Suppressor macrophage treated with lipopolysaccharide for 4 hours (primary cell): Measurements from ENCODE around the gene TPM1.

Experiments
- DNase-seq: peaks from one replicate; pipeline ENCODE4 v3.0.0-alpha.2; 2020

Gene TPM1

GRCh38 chr15:63043335-63044076 is 959 bp downstream of the TPM1 start:
- peak; percentile 18 for DNase-seq

GRCh38 chr15:63044077-63044644 is 1.6 kb downstream of the TPM1 start:
- no peak for DNase-seq

GRCh38 chr15:63044645-63045464 is 2.3 kb downstream of the TPM1 start:
- DNase-seq = no peak

- no peak for DNase-seq
Measured at GRCh38 chr15:63045465-63045840, 2.9 kb downstream of the TPM1 start.

GRCh38 chr15:63045879-63046278 is 3.3 kb downstream of the TPM1 start:
- no peak for DNase-seq

- DNase-seq = no peak
Measured at GRCh38 chr15:63046917-63047760, 4.6 kb downstream of the TPM1 start.

GRCh38 chr15:63047792-63048114 is 5.2 kb downstream of the TPM1 start:
- no peak for DNase-seq

- peak; percentile 94 for DNase-seq
Measured at GRCh38 chr15:63048115-63048775, 5.7 kb downstream of the TPM1 start.

- peak; percentile 30 for DNase-seq
Measured at GRCh38 chr15:63048776-63049665, 6.5 kb downstream of the TPM1 start.

- no peak for DNase-seq
Measured at GRCh38 chr15:63049783-63050371, 7.3 kb downstream of the TPM1 start.

GRCh38 chr15:63050731-63051155 is 8.2 kb downstream of the TPM1 start:
- DNase-seq = no peak

GRCh38 chr15:63051156-63052066 is 8.9 kb downstream of the TPM1 start:
- DNase-seq = no peak

- DNase-seq = no peak
Measured at GRCh38 chr15:63052077-63052841, 9.7 kb downstream of the TPM1 start.

GRCh38 chr15:63052961-63053698 is 10.6 kb downstream of the TPM1 start:
- no peak for DNase-seq

GRCh38 chr15:63054281-63054683 is 11.7 kb downstream of the TPM1 start:
- DNase-seq = no peak

GRCh38 chr15:63054985-63055384 is 12.4 kb downstream of the TPM1 start:
- DNase-seq = no peak

GRCh38 chr15:63056829-63057228 is 14.3 kb downstream of the TPM1 start:
- no peak for DNase-seq
